Neural progenitor cell (in vitro differentiated cells): ENCODE measurements around the gene OLFM4. TPM values are rescaled to one million over a fixed set of nuclear protein-coding genes. Genes with fewer than 3 reads are reported as not detected.
"Not testable (repeated sequence)": the region's sequence is repeated elsewhere in the genome, so short reads cannot be mapped to it uniquely, and the experiment has no call there.

Experiments
- DNase-seq: peaks from one replicate; pipeline ENCODE4 v3.0.0-alpha.2; 2016; ENCODE audit warnings: low spot score
- H2AFZ ChIP-seq: fragments of 200-600 bp; sonication (generic); replicated peaks from 2 replicates; pipeline ENCODE4 v1.6.1; 2016; ENCODE audit warnings: antibody characterized with exemption
- H3F3A ChIP-seq: fragments of 200-600 bp; sonication (generic); 2 replicates; pipeline ENCODE4 v1.6.1; 2016; ENCODE audit warnings: antibody characterized with exemption, low read depth
- H3K27ac ChIP-seq: fragments of 200-600 bp; sonication (generic); 2 replicates; pipeline ENCODE4 v1.5.1; 2016; ENCODE audit warnings: mild to moderate bottlenecking
- H3K27me3 ChIP-seq: fragments of 200-600 bp; sonication (generic); 2 replicates; pipeline ENCODE4 v1.6.1; 2016; ENCODE audit warnings: mild to moderate bottlenecking, moderate library complexity
- H3K36me3 ChIP-seq: fragments of 200-600 bp; sonication (generic); 2 replicates; pipeline ENCODE4 v1.5.1; 2016
- H3K4me1 ChIP-seq: fragments of 200-600 bp; sonication (generic); 2 replicates; pipeline ENCODE4 v1.6.1; 2016; ENCODE audit warnings: mixed run types
- H3K4me2 ChIP-seq: fragments of 200-600 bp; sonication (generic); 2 replicates; pipeline ENCODE4 v1.6.1; 2016
- H3K4me3 ChIP-seq: fragments of 200-600 bp; sonication (generic); 2 replicates; pipeline ENCODE4 v1.5.1; 2016
- H3K79me2 ChIP-seq: fragments of 200-600 bp; sonication (generic); 2 replicates; pipeline ENCODE4 v1.6.1; 2016; ENCODE audit warnings: low read depth
- H3K9ac ChIP-seq: fragments of 200-600 bp; sonication (generic); 2 replicates; pipeline ENCODE4 v1.6.1; 2016
- H3K9me3 ChIP-seq: fragments of 200-600 bp; sonication (generic); 2 replicates; pipeline ENCODE4 v1.5.1; 2016; ENCODE audit warnings: low read depth
- H4K20me1 ChIP-seq: fragments of 200-600 bp; sonication (generic); 2 replicates; pipeline ENCODE4 v1.6.1; 2016; ENCODE audit warnings: low read depth
- H3K27ac Mint-ChIP-seq: 3 replicates; pipeline ENCODE4 v1.8.0; 2021; ENCODE audit warnings: mixed read lengths
- H3K27me3 Mint-ChIP-seq: 2 replicates; pipeline ENCODE4 v1.8.0; 2022; ENCODE audit warnings: low read depth, mild to moderate bottlenecking, inconsistent platforms, moderate library complexity, mixed read lengths; ENCODE audit not compliant: insufficient read depth
- H3K36me3 Mint-ChIP-seq: 3 replicates; pipeline ENCODE4 v1.8.0; 2021; ENCODE audit warnings: mixed read lengths
- H3K4me1 Mint-ChIP-seq: 3 replicates; pipeline ENCODE4 v1.8.0; 2021; ENCODE audit warnings: mixed read lengths
- H3K4me3 Mint-ChIP-seq: 3 replicates; pipeline ENCODE4 v1.8.0; 2021; ENCODE audit warnings: mild to moderate bottlenecking, moderate library complexity, mixed read lengths
- H3K9me3 Mint-ChIP-seq: 3 replicates; pipeline ENCODE4 v1.8.0; 2020; ENCODE audit warnings: mixed read lengths
- CTCF ChIP-seq: fragments of 200-600 bp; sonication (generic); IDR thresholded peaks from 2 replicates; pipeline ENCODE4 v1.5.1; 2017; ENCODE audit warnings: antibody characterized with exemption, mild to moderate bottlenecking
- EZH2 ChIP-seq: fragments of 200-600 bp; sonication (generic); IDR thresholded peaks from 2 replicates; pipeline ENCODE4 v1.6.1; 2017; ENCODE audit warnings: antibody characterized with exemption, mild to moderate bottlenecking, moderate library complexity
- EZH2phosphoT487 ChIP-seq: fragments of 200-600 bp; sonication (generic); IDR thresholded peaks from 2 replicates; pipeline ENCODE4 v1.6.1; 2017; ENCODE audit warnings: antibody characterized with exemption
- total RNA-seq: library from RNA; depleted of rRNA; stranded (reverse); fragments of >200 nt; gene quantifications from 2 replicates; pipeline ENCODE4 v1.2.3, GENCODE V29; 2015; ENCODE audit warnings: low replicate concordance

The OLFM4 gene
- total RNA-seq, 1 donor from 2014 or later = not detected

GRCh38 chr13:53010374-53011105 lies 18.1 kb upstream of the OLFM4 start:
- DNase-seq = no peak
- H2AFZ ChIP-seq = no peak overlapping the region
- H3K4me3 Mint-ChIP-seq = no peak overlapping the region
- no peaks in the 10 kb centered on the region for H3K9me3 Mint-ChIP-seq
- TF ChIP-seq CTCF (no peak), EZH2phosphoT487 (no peak), EZH2 (no peak)
- H4K20me1 ChIP-seq = no peaks in the 10 kb centered on the region
- no peak overlapping the region for H3K27ac ChIP-seq
- no peaks in the 10 kb centered on the region for H3K36me3 ChIP-seq
- no peak overlapping the region for H3K27ac Mint-ChIP-seq
- H3K4me1 Mint-ChIP-seq = peaks cover 18% of the 10 kb centered on the region
- H3K4me3 ChIP-seq = no peak overlapping the region
- peaks cover 10% of the 10 kb centered on the region for H3K27me3 Mint-ChIP-seq
- H3K27me3 ChIP-seq = no peaks in the 10 kb centered on the region
- H3K9me3 ChIP-seq = no peaks in the 10 kb centered on the region
- no peaks in the 10 kb centered on the region for H3K79me2 ChIP-seq
- H3K9ac ChIP-seq = no peak overlapping the region
- H3K4me1 ChIP-seq = peaks cover 3% of the 10 kb centered on the region
- no peaks in the 10 kb centered on the region for H3K36me3 Mint-ChIP-seq
- peaks cover 5% of the 10 kb centered on the region for H3F3A ChIP-seq
- H3K4me2 ChIP-seq = no peak overlapping the region

DNA sequence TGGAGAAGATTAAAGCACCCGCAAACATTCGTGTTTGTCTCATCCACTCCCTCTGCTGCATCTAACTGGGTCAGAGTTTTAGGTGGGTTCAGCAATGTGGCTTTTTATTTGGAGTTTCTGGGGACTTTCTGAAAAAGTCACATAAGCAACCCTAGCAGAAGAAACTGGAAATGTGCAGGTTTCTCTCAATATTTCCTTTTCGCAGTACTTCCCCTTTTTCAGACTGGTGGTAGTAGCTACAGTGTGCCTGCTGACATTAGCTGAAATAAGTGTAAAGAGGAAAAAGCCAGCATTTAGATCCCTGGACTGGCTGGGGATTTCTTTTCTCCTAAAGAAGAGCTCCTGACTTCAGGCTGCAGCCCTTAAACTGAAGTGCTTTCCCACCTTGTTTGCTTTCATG lies 15.9 kb upstream of the OLFM4 start:
- H3K79me2 ChIP-seq = no peaks in the 10 kb centered on the region
- TF ChIP-seq EZH2phosphoT487 = no peak
- TF ChIP-seq EZH2 = no peak
- TF ChIP-seq CTCF = no peak
- H3K9me3 ChIP-seq = no peaks in the 10 kb centered on the region
- H3K4me1 Mint-ChIP-seq = peaks cover 18% of the 10 kb centered on the region
- no peak overlapping the region for H3K9ac ChIP-seq
- H3K4me3 Mint-ChIP-seq = no peak overlapping the region
- peaks cover 9% of the 10 kb centered on the region for H3K27me3 Mint-ChIP-seq
- H3K4me2 ChIP-seq = no peak overlapping the region
- no peaks in the 10 kb centered on the region for H4K20me1 ChIP-seq
- H3K4me1 ChIP-seq = no peaks in the 10 kb centered on the region
- no peak overlapping the region for H3K4me3 ChIP-seq
- no peaks in the 10 kb centered on the region for H3K36me3 Mint-ChIP-seq
- H3K27me3 ChIP-seq = no peaks in the 10 kb centered on the region
- H3K36me3 ChIP-seq = no peaks in the 10 kb centered on the region
- H2AFZ ChIP-seq = no peak overlapping the region
- no peak overlapping the region for H3K27ac ChIP-seq
- peaks cover 12% of the 10 kb centered on the region for H3K9me3 Mint-ChIP-seq
- H3F3A ChIP-seq = peaks cover 5% of the 10 kb centered on the region
- no peak overlapping the region for H3K27ac Mint-ChIP-seq
- DNase-seq = no peak

DNA sequence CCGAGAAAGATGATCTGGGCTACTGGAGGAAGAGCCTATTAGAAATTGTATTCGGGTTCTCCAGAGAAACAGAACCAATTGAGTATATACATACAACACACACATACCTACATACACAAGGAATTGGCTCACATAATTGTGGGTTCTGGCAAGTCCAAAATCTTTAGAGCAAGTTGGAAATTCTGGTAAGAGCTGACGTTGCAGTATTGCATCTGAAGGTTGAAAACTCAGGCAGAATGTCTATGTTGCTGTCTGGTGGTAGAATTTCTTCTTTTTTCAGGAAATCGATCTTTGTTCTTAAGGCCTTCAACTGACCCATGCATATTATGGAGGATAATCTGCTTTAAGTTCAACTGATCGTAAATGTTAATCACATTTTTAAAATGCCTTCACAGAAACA lies 15.5 kb upstream of the OLFM4 start:
- no peak overlapping the region for H3K9ac ChIP-seq
- Mint-ChIP-seq H3K27ac (peak overlapping the region; percentile 34), H3K4me3 (no peak overlapping the region), H3K9me3 (peaks cover 12% of the 10 kb centered on the region), H3K27me3 (peaks cover 13% of the 10 kb centered on the region), H3K36me3 (no peaks in the 10 kb centered on the region), H3K4me1 (peaks cover 18% of the 10 kb centered on the region)
- DNase-seq = no peak
- peaks cover 5% of the 10 kb centered on the region for H3F3A ChIP-seq
- no peaks in the 10 kb centered on the region for H3K4me1 ChIP-seq
- no peaks in the 10 kb centered on the region for H3K36me3 ChIP-seq
- no peak overlapping the region for H3K4me3 ChIP-seq
- no peaks in the 10 kb centered on the region for H3K79me2 ChIP-seq
- H3K4me2 ChIP-seq = no peak overlapping the region
- TF ChIP-seq EZH2 (no peak), CTCF (no peak), EZH2phosphoT487 (no peak)
- H3K27me3 ChIP-seq = no peaks in the 10 kb centered on the region
- no peak overlapping the region for H2AFZ ChIP-seq
- no peaks in the 10 kb centered on the region for H4K20me1 ChIP-seq
- no peak overlapping the region for H3K27ac ChIP-seq
- no peaks in the 10 kb centered on the region for H3K9me3 ChIP-seq

DNA sequence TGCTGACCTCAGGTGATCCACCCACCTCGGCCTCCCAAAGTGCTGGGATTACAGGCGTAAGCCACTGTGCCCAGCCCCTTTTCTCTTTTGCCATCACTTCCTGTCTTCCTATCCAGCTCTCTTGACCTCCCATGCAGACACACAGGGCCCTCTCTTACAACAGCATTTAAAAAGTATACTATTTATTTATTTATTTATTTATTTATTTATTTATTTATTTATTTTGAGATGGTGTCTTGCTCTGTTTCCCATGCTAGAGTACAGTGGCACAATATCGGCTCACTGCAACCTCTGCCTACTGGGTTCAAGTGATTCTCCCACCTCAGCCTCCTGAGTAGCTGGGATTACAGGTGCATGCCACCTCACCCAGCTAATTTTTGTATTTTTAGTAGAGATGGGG lies 14.6 kb upstream of the OLFM4 start:
- not testable (repeated sequence) for DNase-seq, H3K4me2 ChIP-seq, H3F3A ChIP-seq, H3K9ac ChIP-seq, H3K27ac Mint-ChIP-seq, H2AFZ ChIP-seq, H4K20me1 ChIP-seq, H3K36me3 ChIP-seq, H3K4me3 Mint-ChIP-seq, H3K4me1 ChIP-seq, H3K79me2 ChIP-seq, H3K36me3 Mint-ChIP-seq, H3K27ac ChIP-seq, H3K4me3 ChIP-seq, H3K9me3 ChIP-seq, H3K27me3 ChIP-seq
- H3K27me3 Mint-ChIP-seq = peaks cover 14% of the 10 kb centered on the region
- peaks cover 12% of the 10 kb centered on the region for H3K9me3 Mint-ChIP-seq
- peaks cover 18% of the 10 kb centered on the region for H3K4me1 Mint-ChIP-seq
